H1 (cell line): Measurements from ENCODE around the gene MYL7. TPM values are rescaled to one million over a fixed set of nuclear protein-coding genes. Genes with fewer than 3 reads are reported as not detected.

ENCODE experiments used
- CTCF ChIA-PET: fragments of 300-600 bp; sonication (Branson Sonifier 250); formaldehyde crosslinking; loops from one replicate; lab custom pipeline; 2021; ENCODE audit not compliant: partially characterized antibody; lab: Charles Lee
- POLR2A ChIA-PET: fragments of 300-600 bp; sonication (Branson Sonifier 250); formaldehyde crosslinking; loops from one replicate; lab custom pipeline; 2021; ENCODE audit warnings: inconsistent platforms; ENCODE audit not compliant: partially characterized antibody; lab: Charles Lee
- DNase-seq, 2 experiments: peaks; one replicate each; pipeline versions ENCODE4 v3.0.0 to v3.0.0-alpha.2; 2010 to 2022; ENCODE audit warnings: low spot score in 2 of 2, low read depth in 1 of 2, mixed read lengths in 1 of 2
- FAIRE-seq: peaks from 2 replicates; lab custom pipeline; 2011; peaks lifted over from hg19 to GRCh38; lab: Jason Lieb, UNC
- H2AFZ ChIP-seq: 2 replicates; pipeline ENCODE4 v1.8.1; 2012; ENCODE audit warnings: low read length, inconsistent platforms
- H2AK5ac ChIP-seq: 2 replicates; pipeline ENCODE4 v1.6.1; 2013; ENCODE audit warnings: low read depth, low read length
- H2BK120ac ChIP-seq: replicated peaks from 2 replicates; pipeline ENCODE3; 2013; ENCODE audit warnings: low read depth, low read length, inconsistent platforms
- H2BK12ac ChIP-seq: 2 replicates; pipeline ENCODE4 v1.6.1; 2013; ENCODE audit warnings: low read depth, low read length
- H2BK15ac ChIP-seq: 2 replicates; pipeline ENCODE4 v1.6.1; 2013; ENCODE audit warnings: low read length
- H2BK20ac ChIP-seq: 2 replicates; pipeline ENCODE4 v1.6.1; 2013; ENCODE audit warnings: low read length
- H2BK5ac ChIP-seq: 2 replicates; pipeline ENCODE4 v1.6.1; 2013; ENCODE audit warnings: low read depth, low read length
- H3K14ac ChIP-seq: 2 replicates; pipeline ENCODE4 v1.6.1; 2013; ENCODE audit warnings: inconsistent platforms; ENCODE audit not compliant: insufficient read length
- H3K18ac ChIP-seq: 2 replicates; pipeline ENCODE4 v1.6.1; 2013; ENCODE audit warnings: low read length; ENCODE audit errors: extremely low read depth
- H3K23ac ChIP-seq: 2 replicates; pipeline ENCODE4 v1.6.1; 2013; ENCODE audit warnings: inconsistent platforms; ENCODE audit not compliant: insufficient read length
- H3K23me2 ChIP-seq: 2 replicates; pipeline ENCODE4 v1.6.1; 2013; ENCODE audit warnings: low read depth, low read length
- H3K27ac ChIP-seq: 2 replicates; pipeline ENCODE4 v1.6.1; 2011; ENCODE audit warnings: low read depth, low read length, inconsistent platforms
- H3K27me3 ChIP-seq, 4 experiments: replicated peaks in 1 of 4; 1 replicate in 1 of 4; 2 replicates in 3 of 4; pipeline versions ENCODE4 v1.6.1 to v1.8.1; 2011 to 2013; ENCODE audit warnings: low read length in 3 of 4, mild to moderate bottlenecking in 3 of 4, inconsistent platforms in 2 of 4, mixed read lengths in 2 of 4, moderate library complexity in 1 of 4; ENCODE audit not compliant: control insufficient read depth in 3 of 4, insufficient read depth in 3 of 4; ENCODE audit errors: extremely low read depth in 1 of 4
- H3K36me3 ChIP-seq, 4 experiments: 2 replicates each; pipeline versions ENCODE4 v1.6.1 to v1.8.1; 2011 to 2013; ENCODE audit warnings: mild to moderate bottlenecking in 4 of 4, low read length in 3 of 4, moderate library complexity in 2 of 4, control low read depth in 1 of 4, inconsistent platforms in 1 of 4; ENCODE audit not compliant: insufficient read depth in 4 of 4, control insufficient read depth in 2 of 4
- H3K4ac ChIP-seq: replicated peaks from 2 replicates; pipeline ENCODE3; 2013; ENCODE audit warnings: low read length, low read depth, mixed read lengths, inconsistent platforms; ENCODE audit not compliant: insufficient read length
- H3K4me1 ChIP-seq, 4 experiments: replicated peaks in 1 of 4; 1 replicate in 1 of 4; 2 replicates in 3 of 4; pipeline versions ENCODE4 v1.6.1 to v1.8.1; 2011 to 2013; ENCODE audit warnings: low read length in 3 of 4, inconsistent platforms in 2 of 4, mixed read lengths in 1 of 4; ENCODE audit not compliant: insufficient read depth in 4 of 4, control insufficient read depth in 3 of 4
- H3K4me2 ChIP-seq, 2 experiments: 2 replicates each; pipeline versions ENCODE4 v1.6.1 to v1.8.1; 2011 to 2013; ENCODE audit warnings: low read depth in 2 of 2, low read length in 2 of 2, control low read depth in 1 of 2, inconsistent platforms in 1 of 2, mild to moderate bottlenecking in 1 of 2; ENCODE audit not compliant: insufficient read depth in 1 of 2
- H3K4me3 ChIP-seq, 4 experiments: fragments of 200-600, 300-600 bp in 1 of 4; sonication (generic), shearing (Covaris generic), sonication (Bioruptor Twin) in 1 of 4; 2 replicates each; pipeline versions ENCODE4 v1.5.1 to v1.8.1; 2011 to 2016; ENCODE audit warnings: low read length in 4 of 4, low read depth in 3 of 4, control low read depth in 2 of 4, inconsistent platforms in 2 of 4, mild to moderate bottlenecking in 2 of 4, mixed read lengths in 1 of 4, moderate library complexity in 1 of 4; ENCODE audit not compliant: insufficient read depth in 2 of 4; ENCODE audit errors: extremely low read depth in 1 of 4
- H3K56ac ChIP-seq: replicated peaks from 2 replicates; pipeline ENCODE3; 2013; ENCODE audit warnings: low read depth, mild to moderate bottlenecking, mixed read lengths, low read length, inconsistent platforms; ENCODE audit not compliant: insufficient read length
- H3K79me1 ChIP-seq: 2 replicates; pipeline ENCODE4 v1.6.1; 2013; ENCODE audit warnings: low read depth, low read length, control low read depth
- H3K79me2 ChIP-seq, 2 experiments: 2 replicates each; pipeline versions ENCODE4 v1.6.1 to v1.8.1; 2012 to 2013; ENCODE audit warnings: low read length in 2 of 2, mild to moderate bottlenecking in 2 of 2, inconsistent platforms in 1 of 2; ENCODE audit not compliant: insufficient read depth in 2 of 2, control insufficient read depth in 1 of 2
- H3K9ac ChIP-seq, 4 experiments: replicated peaks in 1 of 4; 1 replicate in 1 of 4; 2 replicates in 3 of 4; pipeline versions ENCODE4 v1.6.1 to v1.8.1; 2011 to 2013; ENCODE audit warnings: low read depth in 3 of 4, low read length in 3 of 4, control low read depth in 2 of 4, mild to moderate bottlenecking in 2 of 4, moderate library complexity in 2 of 4, inconsistent platforms in 1 of 4; ENCODE audit errors: extremely low read depth in 1 of 4
- H3K9me3 ChIP-seq, 2 experiments: 2 replicates each; pipeline versions ENCODE4 v1.6.1 to v1.8.1; 2012 to 2013; ENCODE audit warnings: mild to moderate bottlenecking in 2 of 2, moderate library complexity in 2 of 2, control low read depth in 1 of 2, inconsistent platforms in 1 of 2, low read depth in 1 of 2, low read length in 1 of 2, mixed read lengths in 1 of 2; ENCODE audit not compliant: insufficient read depth in 2 of 2
- H4K20me1 ChIP-seq, 2 experiments: replicated peaks in 1 of 2; 2 replicates each; pipeline versions ENCODE3 to v1.8.1; 2011 to 2013; ENCODE audit warnings: inconsistent platforms in 2 of 2, low read length in 2 of 2, mild to moderate bottlenecking in 1 of 2; ENCODE audit not compliant: insufficient read depth in 2 of 2, control insufficient read depth in 1 of 2
- H4K5ac ChIP-seq: 2 replicates; pipeline ENCODE4 v1.6.1; 2013; ENCODE audit warnings: low read length, low read depth, mixed read lengths, inconsistent platforms; ENCODE audit not compliant: insufficient read length
- H4K8ac ChIP-seq: 2 replicates; pipeline ENCODE4 v1.8.0; 2013; ENCODE audit warnings: mild to moderate bottlenecking, moderate library complexity, low read length, inconsistent platforms; ENCODE audit not compliant: insufficient read depth; ENCODE audit errors: extremely low read depth
- H4K91ac ChIP-seq: replicated peaks from 2 replicates; pipeline ENCODE3; 2013; ENCODE audit warnings: low read length, mixed read lengths, inconsistent platforms; ENCODE audit not compliant: insufficient read length
- ATF2 ChIP-seq: IDR thresholded peaks from 2 replicates; pipeline ENCODE4 v1.6.1; 2012; ENCODE audit warnings: low read length, inconsistent platforms
- EGR1 ChIP-seq: IDR thresholded peaks from 2 replicates; pipeline ENCODE4 v1.6.1; 2011; ENCODE audit warnings: low read depth, low read length, borderline replicate concordance
- EZH2 ChIP-seq: fragments of 200-600 bp; sonication (generic); IDR thresholded peaks from 2 replicates; pipeline ENCODE4 v1.7.1; 2012; ENCODE audit warnings: low read depth, mild to moderate bottlenecking, moderate library complexity, low read length, inconsistent platforms; ENCODE audit not compliant: severe bottlenecking
- FOSL1 ChIP-seq: IDR thresholded peaks from 2 replicates; pipeline ENCODE4 v1.6.1; 2011; ENCODE audit warnings: mild to moderate bottlenecking, low read depth, low read length, moderate library complexity; ENCODE audit not compliant: insufficient read depth
- MAFK ChIP-seq: IDR thresholded peaks from 2 replicates; pipeline ENCODE4 v1.6.1; 2012; ENCODE audit warnings: low read depth, mild to moderate bottlenecking, improper control_type of control experiment, low read length
- NANOG ChIP-seq: IDR thresholded peaks from 2 replicates; pipeline ENCODE4 v1.6.1; 2011; ENCODE audit warnings: low read length, low read depth, mild to moderate bottlenecking, inconsistent platforms; ENCODE audit not compliant: insufficient read depth, poor library complexity, severe bottlenecking
- POLR2AphosphoS5 ChIP-seq: IDR thresholded peaks from 2 replicates; pipeline ENCODE4 v1.6.1; 2011; ENCODE audit warnings: low read depth, low read length
- SP2 ChIP-seq: IDR thresholded peaks from 2 replicates; pipeline ENCODE4 v1.6.1; 2012; ENCODE audit warnings: mild to moderate bottlenecking, low read length, inconsistent platforms
- SP4 ChIP-seq: IDR thresholded peaks from 2 replicates; pipeline ENCODE4 v1.6.1; 2012; ENCODE audit warnings: low read length, inconsistent platforms
- TAF7 ChIP-seq: optimal IDR thresholded peaks from 2 replicates; pipeline ENCODE3; 2011; ENCODE audit warnings: low read depth, mild to moderate bottlenecking, inconsistent platforms, low read length, moderate library complexity, borderline replicate concordance
- YY1 ChIP-seq: IDR thresholded peaks from 2 replicates; pipeline ENCODE4 v1.6.1; 2011; ENCODE audit warnings: low read depth, mild to moderate bottlenecking, low read length
- ZNF274 ChIP-seq: IDR thresholded peaks from 2 replicates; pipeline ENCODE4 v1.7.0; 2012; ENCODE audit warnings: low read length, borderline replicate concordance; ENCODE audit errors: extremely low read depth
- WGBS, 2 experiments: shearing (Covaris generic) in 1 of 2; methylation state at CpG; one replicate each; pipeline versions ENCODE4 v1.1.6 to v1.1.7; 2013 to 2015; ENCODE audit warnings: low lambda C conversion rate in 2 of 2, mixed read lengths in 2 of 2, inconsistent platforms in 1 of 2, low coverage in 1 of 2, missing lambda C conversion rate in 1 of 2; ENCODE audit not compliant: insufficient replicate concordance in 2 of 2, insufficient coverage in 1 of 2, insufficient read length in 1 of 2; ENCODE audit errors: extremely low coverage in 1 of 2, missing lambda C conversion rate in 1 of 2; 5-methylcytosine and 5-hydroxymethylcytosine counted together
- polyA plus RNA-seq, 7 experiments: library from polyadenylated mRNA; depleted of rRNA in 3 of 7; stranded (reverse) in 5 of 7; unstranded in 2 of 7; fragments of >200 nt in 5 of 7; fragments of 200-250 nt in 2 of 7; gene quantifications; 1 replicate in 5 of 7; 2 replicates in 1 of 7; 4 replicates in 1 of 7; pipeline versions ENCODE4 v1.2.1 to v1.2.3, GENCODE V29; 2011 to 2013; ENCODE audit warnings: missing spikeins in 2 of 7, mixed read lengths in 2 of 7
- total RNA-seq: library from RNA; stranded (reverse); fragmentation: NEBNext Ultra II Directional; extraction: Animal tissue kit (Norgen Biotek cat#: 25700); gene quantifications from 2 replicates; pipeline ENCODE4 v1.2.1, GENCODE V29; 2021

The MYL7 gene
- total and polyA plus RNA-seq, 2 of the 8 experiments (the other 6 are each of a cell fraction or from before 2014, with no cell fraction given), result 3.3 to 3.4 TPM

- Histone ChIP-seq H3K36me3 (no peaks in the 10 kb centered on the region; a peak in 2 of 8 replicates), H3K9me3 (no peaks in the 10 kb centered on the region), H3K9ac (no peak overlapping the region), H2BK20ac (no peak overlapping the region), H3K4me3 (peak overlapping the region; percentile 33 to 87 (median 58)), H3K23me2 (peaks cover 15% of the 10 kb centered on the region), H2AFZ (no peak overlapping the region; the same call in 1 of the 2 replicates), H4K8ac (no peak overlapping the region; the same call in 1 of the 2 replicates), H3K79me2 (no peaks in the 10 kb centered on the region; a peak in 1 of 4 replicates), H3K18ac (no peak overlapping the region; the same call in none of the 2 replicates), H2BK5ac (peak overlapping the region; percentile 35; the same call in 1 of the 2 replicates), H3K27ac (no peak overlapping the region), H3K56ac (no peak overlapping the region), H2AK5ac (no peak overlapping the region), H3K4me2 (peak overlapping the region; percentile 65 to 98), H4K91ac (no peak overlapping the region), H3K4me1 (peaks cover 0 to 12% (median 9%) of the 10 kb centered on the region in 4 experiments; a peak in 6 of 7 replicates), H4K5ac (peak overlapping the region; percentile 18), H3K27me3 (peaks cover 0 to 29% (median 16%) of the 10 kb centered on the region in 4 experiments; a peak in 6 of 7 replicates), H3K4ac (no peak overlapping the region), H3K79me1 (peaks cover 4% of the 10 kb centered on the region; the same call in 1 of the 2 replicates), H4K20me1 (peaks cover 2 to 3% of the 10 kb centered on the region in 2 experiments), H3K23ac (no peak overlapping the region), H2BK12ac (peak overlapping the region; percentile 60; the same call in 1 of the 2 replicates), H2BK15ac (no peak overlapping the region), H2BK120ac (no peak overlapping the region), H3K14ac (no peak overlapping the region)
- DNase-seq (no peak), FAIRE-seq (no peak)
- 44% methylated on average over 8 of the region's 8 CpGs; no CpG with 5 or more reads in 1 of the 2 experiments for WGBS, 2 experiments
- CTCF ChIA-PET, result interaction anchor here (1.0 to 2.7 kb wide), 2 partner anchors 17 to 53 kb away, joined by 3 to 13 read pairs; no protein-coding TSS in a partner anchor
- POLR2A ChIA-PET, result no interaction called here
- TF ChIP-seq YY1 (no peak), POLR2AphosphoS5 (no peak), ZNF274 (no peak), SP2 (no peak), TAF7 (no peak), NANOG (no peak), EGR1 (no peak), ATF2 (no peak), EZH2 (no peak), SP4 (no peak), FOSL1 (no peak), MAFK (no peak)
These were observed 37.6 kb downstream of the MYL7 start for GRCh38 chr7:44103566-44103922.
